HEK293 (cell line): ENCODE results near the gene TASOR2.

Source experiments
- BCL6B ChIP-seq: fragments of 450-650 bp; formaldehyde crosslinking; IDR thresholded peaks from 2 replicates; pipeline ENCODE4 v1.5.1; 2017; ENCODE audit warnings: missing biosample characterization, missing genetic modification characterization
- ELK4 ChIP-seq: IDR thresholded peaks from 2 replicates; pipeline ENCODE4 v1.6.1; 2011; ENCODE audit warnings: mild to moderate bottlenecking, low read depth, low read length, borderline replicate concordance
- GLIS1 ChIP-seq: fragments of 450-650 bp; formaldehyde crosslinking; IDR thresholded peaks from 2 replicates; pipeline ENCODE4 v1.5.1; 2016; ENCODE audit warnings: missing biosample characterization, missing genetic modification characterization
- GLIS2 ChIP-seq: fragments of 450-650 bp; formaldehyde crosslinking; IDR thresholded peaks from 2 replicates; pipeline ENCODE4 v1.5.1; 2016; ENCODE audit warnings: missing biosample characterization, missing genetic modification characterization
- IKZF3 ChIP-seq: fragments of 450-650 bp; IDR thresholded peaks from 2 replicates; pipeline ENCODE4 v1.5.0; 2018; ENCODE audit warnings: missing biosample characterization, mild to moderate bottlenecking, missing genetic modification characterization, moderate library complexity
- INSM2 ChIP-seq: fragments of 450-650 bp; formaldehyde crosslinking; IDR thresholded peaks from 2 replicates; pipeline ENCODE4 v1.5.1; 2016; ENCODE audit warnings: missing biosample characterization, missing genetic modification characterization
- KLF16 ChIP-seq: fragments of 450-650 bp; formaldehyde crosslinking; IDR thresholded peaks from 2 replicates; pipeline ENCODE4 v1.5.1; 2017; ENCODE audit warnings: missing biosample characterization, missing genetic modification characterization
- PRDM1 ChIP-seq: fragments of 450-650 bp; formaldehyde crosslinking; IDR thresholded peaks from 2 replicates; pipeline ENCODE4; 2016; ENCODE audit warnings: missing biosample characterization, missing genetic modification characterization
- PRDM2 ChIP-seq: fragments of 450-650 bp; formaldehyde crosslinking; IDR thresholded peaks from 2 replicates; pipeline ENCODE4 v1.5.1; 2016; ENCODE audit warnings: missing biosample characterization, missing genetic modification characterization, borderline replicate concordance
- SCRT1 ChIP-seq: fragments of 450-650 bp; formaldehyde crosslinking; IDR thresholded peaks from 2 replicates; pipeline ENCODE4 v1.5.1; 2016; ENCODE audit warnings: missing biosample characterization, missing genetic modification characterization, borderline replicate concordance
- SETDB1 ChIP-seq: IDR thresholded peaks from one replicate; pipeline ENCODE4 v1.6.1; 2017; ENCODE audit warnings: mild to moderate bottlenecking, low read length, moderate library complexity, mixed read lengths; ENCODE audit not compliant: insufficient read length
- ZEB2 ChIP-seq: fragments of 450-650 bp; formaldehyde crosslinking; IDR thresholded peaks from 2 replicates; pipeline ENCODE4 v1.5.1; 2016; ENCODE audit warnings: missing biosample characterization, missing genetic modification characterization
- ZFHX2 ChIP-seq: fragments of 450-650 bp; formaldehyde crosslinking; conservative IDR thresholded peaks from 2 replicates; pipeline ENCODE4 v1.5.1; 2016; ENCODE audit warnings: missing biosample characterization, missing genetic modification characterization
- ZFP41 ChIP-seq: fragments of 450-650 bp; formaldehyde crosslinking; IDR thresholded peaks from 2 replicates; pipeline ENCODE4 v1.5.1; 2016; ENCODE audit warnings: missing biosample characterization, missing genetic modification characterization, borderline replicate concordance
- ZIC2 ChIP-seq: fragments of 450-650 bp; formaldehyde crosslinking; IDR thresholded peaks from 2 replicates; pipeline ENCODE4 v1.5.1; 2016; ENCODE audit warnings: missing biosample characterization, missing genetic modification characterization
- ZNF10 ChIP-seq: fragments of 450-650 bp; formaldehyde crosslinking; IDR thresholded peaks from 2 replicates; pipeline ENCODE4 v1.5.1; 2017; ENCODE audit warnings: missing biosample characterization, missing genetic modification characterization
- ZNF121 ChIP-seq: fragments of 450-650 bp; formaldehyde crosslinking; IDR thresholded peaks from 2 replicates; pipeline ENCODE4 v1.5.1; 2016; ENCODE audit warnings: missing biosample characterization, missing genetic modification characterization
- ZNF24 ChIP-seq: fragments of 450-650 bp; formaldehyde crosslinking; IDR thresholded peaks from 2 replicates; pipeline ENCODE4 v1.5.1; 2016; ENCODE audit warnings: missing biosample characterization, missing genetic modification characterization
- ZNF362 ChIP-seq: fragments of 450-650 bp; formaldehyde crosslinking; IDR thresholded peaks from 2 replicates; pipeline ENCODE4 v1.5.1; 2016; ENCODE audit warnings: missing biosample characterization, missing genetic modification characterization
- ZNF391 ChIP-seq: fragments of 450-650 bp; formaldehyde crosslinking; IDR thresholded peaks from 2 replicates; pipeline ENCODE4 v1.5.1; 2016; ENCODE audit warnings: low read depth, missing biosample characterization, missing genetic modification characterization, borderline replicate concordance
- ZNF48 ChIP-seq: fragments of 450-650 bp; formaldehyde crosslinking; IDR thresholded peaks from 2 replicates; pipeline ENCODE4 v1.5.1; 2016; ENCODE audit warnings: missing biosample characterization, missing genetic modification characterization
- ZNF544 ChIP-seq: fragments of 450-650 bp; formaldehyde crosslinking; IDR thresholded peaks from 2 replicates; pipeline ENCODE4 v1.5.0; 2017; ENCODE audit warnings: missing biosample characterization, missing genetic modification characterization
- ZNF639 ChIP-seq: fragments of 450-650 bp; formaldehyde crosslinking; IDR thresholded peaks from 2 replicates; pipeline ENCODE4 v1.5.1; 2016; ENCODE audit warnings: missing biosample characterization, missing genetic modification characterization
- ZNF654 ChIP-seq: fragments of 450-650 bp; formaldehyde crosslinking; IDR thresholded peaks from 2 replicates; pipeline ENCODE4 v1.5.1; 2016; ENCODE audit warnings: low read depth, missing biosample characterization, missing genetic modification characterization
- ZNF660 ChIP-seq: fragments of 450-650 bp; IDR thresholded peaks from 2 replicates; pipeline ENCODE4 v1.5.1; 2018; ENCODE audit warnings: missing biosample characterization, mild to moderate bottlenecking, missing genetic modification characterization
- ZNF747 ChIP-seq: fragments of 450-650 bp; formaldehyde crosslinking; IDR thresholded peaks from 2 replicates; pipeline ENCODE4 v1.5.1; 2016; ENCODE audit warnings: missing biosample characterization, missing genetic modification characterization
- ZNF768 ChIP-seq: fragments of 450-650 bp; formaldehyde crosslinking; IDR thresholded peaks from 2 replicates; pipeline ENCODE4 v1.5.1; 2018; ENCODE audit warnings: missing biosample characterization, mild to moderate bottlenecking, missing genetic modification characterization
- ZNF777 ChIP-seq: fragments of 450-650 bp; formaldehyde crosslinking; IDR thresholded peaks from 2 replicates; pipeline ENCODE4 v1.5.1; 2017; ENCODE audit warnings: missing biosample characterization, missing genetic modification characterization, borderline replicate concordance

TASOR2 gene

GRCh38 chr10:5684971-5685763 is 529 bp downstream of the TASOR2 start (continued):
- TF ChIP-seq ZNF362 (no peak), INSM2 (tag by site-specific recombination) (no peak), PRDM1 (tag by site-specific recombination) (peak; percentile 62; the same call in 1 of the 2 replicates), PRDM2 (tag by site-specific recombination) (no peak), ZFP41 (tag by site-specific recombination) (no peak), SCRT1 (tag by site-specific recombination) (peak; percentile 81), ZNF768 (tag by site-specific recombination) (no peak), ZNF544 (no peak), ZNF391 (tag by site-specific recombination) (no peak), ZFHX2 (tag by site-specific recombination) (peak; percentile 32), GLIS2 (tag by site-specific recombination) (peak; percentile 43; the same call in 1 of the 2 replicates), ZNF24 (no peak), KLF16 (tag by site-specific recombination) (no peak), ZNF121 (tag by site-specific recombination) (no peak), BCL6B (tag by site-specific recombination) (no peak), ZNF660 (tag by site-specific recombination) (peak; percentile 78), ZIC2 (tag by site-specific recombination) (no peak), ZNF639 (tag by site-specific recombination) (no peak), SETDB1 (no peak), ZNF48 (no peak), ZNF654 (tag by site-specific recombination) (peak; percentile 29), IKZF3 (tag by site-specific recombination) (peak; percentile 58; the same call in 1 of the 2 replicates), ZNF10 (tag by site-specific recombination) (0 out of 2 replicates have a peak, but pooled peaks have one; percentile 12), ZEB2 (tag by site-specific recombination) (peak; percentile 83), ZNF777 (no peak), ZNF747 (tag by site-specific recombination) (no peak), ELK4 (no peak), GLIS1 (tag by site-specific recombination) (no peak; the same call in 1 of the 2 replicates)
